Nephron (organoid): ENCODE results near the gene CACNB1.

Experiments used
- H3K27ac Mint-ChIP-seq, 3 experiments: 2 replicates each; pipeline ENCODE4 v1.8.0; 2020; ENCODE audit warnings: mixed read lengths in 3 of 3, mild to moderate bottlenecking in 2 of 3, moderate library complexity in 1 of 3
- H3K27me3 Mint-ChIP-seq: 2 replicates; pipeline ENCODE4 v1.8.0; 2021; ENCODE audit warnings: low read depth, mild to moderate bottlenecking, moderate library complexity, mixed read lengths
- H3K36me3 Mint-ChIP-seq: 2 replicates; pipeline ENCODE4 v1.8.0; 2020; ENCODE audit warnings: low read depth, mixed read lengths
- H3K4me1 Mint-ChIP-seq: 2 replicates; pipeline ENCODE4 v1.8.0; 2020; ENCODE audit warnings: mixed read lengths
- H3K4me3 Mint-ChIP-seq, 3 experiments: 2 replicates each; pipeline ENCODE4 v1.8.0; 2020; ENCODE audit warnings: mild to moderate bottlenecking in 3 of 3, mixed read lengths in 3 of 3, moderate library complexity in 2 of 3
- H3K9me3 Mint-ChIP-seq: 2 replicates; pipeline ENCODE4 v1.8.0; 2020; ENCODE audit warnings: mixed read lengths
- TF ChIP-seq, protein P1 (sequence below), 3 experiments: fragments of 200-600 bp; sonication (generic); IDR thresholded peaks; one replicate each; pipeline ENCODE4 v1.5.0; 2021; ENCODE audit warnings: antibody characterized with exemption in 3 of 3; ENCODE audit not compliant: unreplicated experiment in 3 of 3

CACNB1 gene

DNA sequence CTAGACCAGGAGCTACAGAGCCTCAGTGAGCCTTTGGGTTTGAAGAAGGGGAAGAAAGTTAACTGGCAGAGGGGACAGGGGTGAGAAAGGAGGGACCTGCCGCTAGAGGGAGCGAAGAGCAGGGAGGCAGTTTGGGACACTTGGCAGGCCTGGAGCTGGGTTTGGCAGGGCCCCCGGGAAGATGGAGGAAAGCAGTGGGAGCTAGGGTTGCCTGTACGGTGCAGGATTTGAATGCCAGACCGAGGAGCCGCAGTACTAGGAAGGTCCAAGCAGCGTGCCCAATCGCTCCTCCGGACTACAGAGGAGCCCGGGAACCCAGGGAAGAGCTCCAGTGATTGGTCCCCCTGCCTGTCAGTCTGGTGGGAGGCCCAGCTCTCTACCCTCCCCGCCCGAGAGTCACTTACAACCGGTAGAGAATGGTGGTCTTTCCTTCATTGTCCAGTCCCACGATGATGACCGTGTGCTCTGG, 32.8 kb downstream of the CACNB1 start:
- Mint-ChIP-seq H3K36me3 (no peaks in the 10 kb centered on the region), H3K4me3 (peak overlapping the region; percentile 84 to 88 (median 87)), H3K4me1 (peaks cover 19% of the 10 kb centered on the region), H3K27ac (peak overlapping the region in 2 of 3 experiments; percentile 2 to 9), H3K27me3 (peaks cover 46% of the 10 kb centered on the region), H3K9me3 (no peaks in the 10 kb centered on the region)
- TF ChIP-seq, protein P1, sequence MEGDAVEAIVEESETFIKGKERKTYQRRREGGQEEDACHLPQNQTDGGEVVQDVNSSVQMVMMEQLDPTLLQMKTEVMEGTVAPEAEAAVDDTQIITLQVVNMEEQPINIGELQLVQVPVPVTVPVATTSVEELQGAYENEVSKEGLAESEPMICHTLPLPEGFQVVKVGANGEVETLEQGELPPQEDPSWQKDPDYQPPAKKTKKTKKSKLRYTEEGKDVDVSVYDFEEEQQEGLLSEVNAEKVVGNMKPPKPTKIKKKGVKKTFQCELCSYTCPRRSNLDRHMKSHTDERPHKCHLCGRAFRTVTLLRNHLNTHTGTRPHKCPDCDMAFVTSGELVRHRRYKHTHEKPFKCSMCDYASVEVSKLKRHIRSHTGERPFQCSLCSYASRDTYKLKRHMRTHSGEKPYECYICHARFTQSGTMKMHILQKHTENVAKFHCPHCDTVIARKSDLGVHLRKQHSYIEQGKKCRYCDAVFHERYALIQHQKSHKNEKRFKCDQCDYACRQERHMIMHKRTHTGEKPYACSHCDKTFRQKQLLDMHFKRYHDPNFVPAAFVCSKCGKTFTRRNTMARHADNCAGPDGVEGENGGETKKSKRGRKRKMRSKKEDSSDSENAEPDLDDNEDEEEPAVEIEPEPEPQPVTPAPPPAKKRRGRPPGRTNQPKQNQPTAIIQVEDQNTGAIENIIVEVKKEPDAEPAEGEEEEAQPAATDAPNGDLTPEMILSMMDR (IDR thresholded peaks at IDR 0.05; ENCODE audit: unreplicated experiment in 3 of 3): peak; percentile 55 to 74 (median 67)

- Mint-ChIP-seq H3K4me1 (peaks cover 13% of the 10 kb centered on the region), H3K4me3 (peak overlapping the region in 1 of 3 experiments; percentile 45), H3K27ac (no peak overlapping the region), H3K9me3 (no peaks in the 10 kb centered on the region), H3K36me3 (no peaks in the 10 kb centered on the region), H3K27me3 (peaks cover 38% of the 10 kb centered on the region)
- TF ChIP-seq, protein P1 (IDR thresholded peaks at IDR 0.05; ENCODE audit: unreplicated experiment in 3 of 3): no peak
Measured at GRCh38 chr17:39161962-39162361, 35.5 kb downstream of the CACNB1 start.

- H3K36me3 Mint-ChIP-seq: no peaks in the 10 kb centered on the region
- no peak overlapping the region for H3K27ac Mint-ChIP-seq
- H3K4me1 Mint-ChIP-seq: no peaks in the 10 kb centered on the region
- H3K9me3 Mint-ChIP-seq: no peaks in the 10 kb centered on the region
- peak overlapping the region in 2 of 3 experiments; percentile 37 to 60 for H3K4me3 Mint-ChIP-seq
- H3K27me3 Mint-ChIP-seq: peaks cover 19% of the 10 kb centered on the region
- TF ChIP-seq, protein P1 (IDR thresholded peaks at IDR 0.05; ENCODE audit: unreplicated experiment in 3 of 3): no peak
Measured at GRCh38 chr17:39158623-39159022, 38.8 kb downstream of the CACNB1 start.

DNA sequence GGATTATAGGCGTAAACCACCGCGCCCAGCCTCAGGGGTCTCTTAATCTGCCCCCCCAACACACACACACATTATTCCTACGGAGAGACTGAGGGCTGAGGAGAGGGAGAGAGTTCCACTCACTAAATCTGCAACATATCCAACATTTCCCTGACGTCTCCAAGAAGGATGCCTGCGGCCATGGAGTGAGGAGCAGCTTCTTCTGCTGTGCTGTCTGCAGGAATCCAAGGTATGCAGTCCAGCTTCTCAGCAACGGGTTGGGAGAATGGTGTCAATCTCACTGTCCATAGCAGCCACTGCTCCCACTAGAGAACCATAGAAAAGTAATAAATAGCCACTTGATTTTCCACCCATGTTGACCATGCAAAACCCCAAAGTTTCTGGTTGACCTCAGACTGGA, 41.0 kb downstream of the CACNB1 start:
- H3K36me3 Mint-ChIP-seq: no peaks in the 10 kb centered on the region
- H3K4me1 Mint-ChIP-seq: peaks cover 15% of the 10 kb centered on the region
- H3K9me3 Mint-ChIP-seq: no peaks in the 10 kb centered on the region
- peak overlapping the region in 1 of 3 experiments; percentile 34 for H3K27ac Mint-ChIP-seq
- H3K27me3 Mint-ChIP-seq: peaks cover 19% of the 10 kb centered on the region
- TF ChIP-seq, protein P1 (IDR thresholded peaks at IDR 0.05; ENCODE audit: unreplicated experiment in 3 of 3): no peak
- H3K4me3 Mint-ChIP-seq: peak overlapping the region; percentile 36 to 77 (median 67)

DNA sequence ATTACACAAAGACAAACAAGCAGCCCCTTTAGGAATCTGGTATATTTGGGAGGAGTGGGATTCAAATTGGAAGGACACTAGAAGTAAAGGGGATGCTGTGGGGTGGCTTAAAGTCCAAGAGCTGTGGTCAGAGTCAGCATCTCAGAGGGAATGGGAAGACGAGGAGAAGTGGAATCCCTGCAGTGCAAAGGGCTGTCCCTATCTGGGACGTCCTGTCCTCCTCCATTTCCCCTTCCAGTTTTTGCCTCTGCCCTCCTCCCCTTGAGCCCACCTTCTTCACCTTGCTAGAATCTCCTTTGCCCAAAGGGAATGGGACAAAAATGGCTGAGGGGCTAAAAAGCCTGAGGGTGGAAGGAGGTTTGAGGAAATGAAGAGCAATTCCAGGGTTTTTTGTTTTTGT, 41.8 kb downstream of the CACNB1 start:
- H3K9me3 Mint-ChIP-seq: no peaks in the 10 kb centered on the region
- H3K36me3 Mint-ChIP-seq: no peaks in the 10 kb centered on the region
- peaks cover 15% of the 10 kb centered on the region for H3K4me1 Mint-ChIP-seq
- no peak overlapping the region for H3K27ac Mint-ChIP-seq
- peak overlapping the region in 2 of 3 experiments; percentile 20 to 27 for H3K4me3 Mint-ChIP-seq
- TF ChIP-seq, protein P1 (IDR thresholded peaks at IDR 0.05; ENCODE audit: unreplicated experiment in 3 of 3): no peak
- peaks cover 23% of the 10 kb centered on the region for H3K27me3 Mint-ChIP-seq

DNA sequence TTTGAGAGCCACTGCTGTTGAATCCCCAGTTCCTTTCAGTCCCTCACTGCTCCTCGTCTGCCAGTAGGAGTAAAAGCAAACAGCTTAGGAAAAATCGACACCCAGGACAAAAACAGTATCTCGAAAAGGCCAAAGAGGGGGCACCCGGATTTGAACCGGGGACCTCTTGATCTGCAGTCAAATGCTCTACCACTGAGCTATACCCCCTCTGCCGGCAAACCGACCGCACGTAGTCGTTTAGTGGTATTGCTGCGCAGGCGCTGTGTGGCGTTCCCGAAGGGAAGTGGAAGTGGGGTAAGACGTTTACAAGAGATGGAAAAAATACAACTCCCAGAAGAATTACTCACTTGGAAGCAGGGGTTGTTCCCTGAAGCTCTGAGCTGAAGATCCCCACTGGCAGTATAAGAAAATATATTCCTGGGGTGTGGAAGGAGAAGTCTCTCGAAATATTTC, 43.8 kb downstream of the CACNB1 start:
- H3K36me3 Mint-ChIP-seq: no peaks in the 10 kb centered on the region
- peak overlapping the region; percentile 98 to 99 (median 98) for H3K4me3 Mint-ChIP-seq
- TF ChIP-seq, protein P1 (IDR thresholded peaks at IDR 0.05; ENCODE audit: unreplicated experiment in 3 of 3): no peak
- peaks cover 41% of the 10 kb centered on the region for H3K27me3 Mint-ChIP-seq
- H3K27ac Mint-ChIP-seq: peak overlapping the region; percentile 81 to 91 (median 90)
- peaks cover 15% of the 10 kb centered on the region for H3K4me1 Mint-ChIP-seq
- no peaks in the 10 kb centered on the region for H3K9me3 Mint-ChIP-seq
